ENCODE measurements around the gene SNX8. TPM values are rescaled to one million over a fixed set of nuclear protein-coding genes. Genes with fewer than 3 reads are reported as not detected.
"Not testable (repeated sequence)": the region's sequence is repeated elsewhere in the genome, so short reads cannot be mapped to it uniquely, and the experiment has no call there.

The SNX8 gene
- total and polyA plus RNA-seq, 2 donors (not counting 1 experiment from before 2014, with no cell fraction given) = 64.4 to 126 TPM

DNA sequence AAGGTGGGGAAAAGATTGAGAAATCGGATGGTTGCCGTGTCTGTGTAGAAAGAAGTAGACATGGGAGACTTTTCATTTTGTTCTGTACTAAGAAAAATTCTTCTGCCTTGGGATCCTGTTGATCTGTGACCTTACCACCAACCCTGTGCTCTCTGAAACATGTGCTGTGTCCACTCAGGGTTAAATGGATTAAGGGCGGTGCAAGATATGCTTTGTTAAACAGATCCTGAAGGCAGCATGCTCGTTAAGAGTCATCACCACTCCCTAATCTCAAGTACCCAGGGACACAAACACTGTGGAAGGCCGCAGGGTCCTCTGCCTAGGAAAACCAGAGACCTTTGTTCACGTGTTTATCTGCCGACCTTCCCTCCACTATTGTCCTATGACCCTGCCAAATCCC, 10.7 kb downstream of the SNX8 start:
- ATAC-seq (ENCODE audit: low read depth); H3K4me2 ChIP-seq (replicated peaks; ENCODE audit: low read depth, low read length, poor library complexity, severe bottlenecking); POLR2A ChIA-PET; DNase-seq; H3K9ac ChIP-seq (ENCODE audit: low read length); intact Hi-C loops (cut with micrococcal nuclease); CTCF ChIA-PET; H3K27ac ChIP-seq (ENCODE audit: low read length in 2 of 2); H3K9me3 Mint-ChIP-seq (ENCODE audit: insufficient read depth); H3K27me3 ChIP-seq (replicated peaks in 1 of 4; ENCODE audit: control extremely low read depth in 1 of 4, control insufficient read depth in 3 of 4, insufficient read depth in 4 of 4, low read length in 3 of 4); H3K9me3 ChIP-seq (ENCODE audit: control extremely low read depth in 1 of 3, control insufficient read depth in 2 of 3, insufficient read depth in 1 of 3, low read length in 2 of 3); H4K20me1 ChIP-seq (ENCODE audit: control insufficient read depth, insufficient read depth, low read length, poor library complexity, severe bottlenecking); H3K36me3 ChIP-seq (replicated peaks in 1 of 2; ENCODE audit: control extremely low read depth in 1 of 2, control insufficient read depth in 1 of 2, extremely low read depth in 1 of 2, insufficient read depth in 2 of 2, low read length in 1 of 2); H3K4me3 ChIP-seq (ENCODE audit: control extremely low read depth in 1 of 5, extremely low read depth in 1 of 5, insufficient read depth in 1 of 5, low read depth in 2 of 5, low read length in 4 of 5); H2AFZ ChIP-seq (ENCODE audit: insufficient read depth, low read depth, low read length, poor library complexity, severe bottlenecking); H3K27me3 Mint-ChIP-seq: not testable (repeated sequence)
- Mint-ChIP-seq H3K4me1 (peaks cover 67% of the 10 kb centered on the region), H3K4me3 (peak overlapping the region; percentile 15), H3K27ac (peak overlapping the region; percentile 43)
- H3K4me1 ChIP-seq (ENCODE audit: control insufficient read depth in 2 of 2, insufficient read depth in 2 of 2, low read length in 2 of 2) = peaks cover 66 to 67% of the 10 kb centered on the region in 2 donors
- H3K79me2 ChIP-seq (ENCODE audit: control insufficient read depth, insufficient read depth, low read length) = peaks cover 91% of the 10 kb centered on the region
- WGBS (ENCODE audit: insufficient coverage) = 60% methylated on average over 1 of the region's 7 CpGs

DNA sequence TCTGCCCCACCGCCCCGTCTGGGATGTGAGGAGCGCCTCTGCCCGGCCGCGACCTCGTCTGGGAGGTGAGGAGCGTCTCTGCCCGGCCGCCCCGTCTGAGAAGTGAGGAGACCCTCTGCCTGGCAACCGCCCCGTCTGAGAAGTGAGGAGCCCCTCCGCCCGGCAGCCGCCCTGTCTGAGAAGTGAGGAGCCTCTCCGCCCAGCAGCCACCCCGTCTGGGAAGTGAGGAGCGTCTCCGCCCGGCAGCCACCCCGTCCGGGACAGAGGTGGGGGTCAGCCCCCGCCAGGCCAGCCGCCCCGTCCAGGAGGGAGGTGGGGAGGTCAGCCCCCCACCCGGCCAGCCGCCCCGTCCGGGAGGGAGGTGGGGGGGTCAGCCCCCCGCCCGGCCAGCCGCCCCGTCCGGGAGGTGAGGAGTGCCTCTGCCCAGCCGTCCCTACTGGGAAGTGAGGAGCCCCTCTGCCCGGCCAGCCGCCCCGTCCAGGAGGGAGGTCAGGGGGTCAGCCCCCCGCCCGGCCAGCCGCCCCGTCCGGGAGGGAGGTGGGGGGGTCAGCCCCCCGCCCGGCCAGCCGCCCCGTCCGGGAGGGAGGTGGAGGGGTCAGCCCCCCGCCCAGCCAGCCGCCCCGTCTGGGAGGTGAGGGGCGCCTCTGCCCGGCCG, 11.4 kb downstream of the SNX8 start:
- not testable (repeated sequence) for H3K27me3 Mint-ChIP-seq, H3K27ac Mint-ChIP-seq

More for the DNA sequence above, 11.4 kb downstream of the SNX8 start:
- H3K4me3 Mint-ChIP-seq; H2AFZ ChIP-seq (ENCODE audit: insufficient read depth, low read depth, low read length, poor library complexity, severe bottlenecking); H3K9ac ChIP-seq (ENCODE audit: low read length); H3K4me2 ChIP-seq (replicated peaks; ENCODE audit: low read depth, low read length, poor library complexity, severe bottlenecking); H3K4me3 ChIP-seq (ENCODE audit: control extremely low read depth in 1 of 5, extremely low read depth in 1 of 5, insufficient read depth in 1 of 5, low read depth in 2 of 5, low read length in 4 of 5); H3K9me3 ChIP-seq (ENCODE audit: control extremely low read depth in 1 of 3, control insufficient read depth in 2 of 3, insufficient read depth in 1 of 3, low read length in 2 of 3); ATAC-seq (ENCODE audit: low read depth); H3K27ac ChIP-seq (ENCODE audit: low read length in 2 of 2); H4K20me1 ChIP-seq (ENCODE audit: control insufficient read depth, insufficient read depth, low read length, poor library complexity, severe bottlenecking); H3K27me3 ChIP-seq (replicated peaks in 1 of 4; ENCODE audit: control extremely low read depth in 1 of 4, control insufficient read depth in 3 of 4, insufficient read depth in 4 of 4, low read length in 3 of 4); POLR2A ChIA-PET; CTCF ChIA-PET; DNase-seq; H3K36me3 ChIP-seq (replicated peaks in 1 of 2; ENCODE audit: control extremely low read depth in 1 of 2, control insufficient read depth in 1 of 2, extremely low read depth in 1 of 2, insufficient read depth in 2 of 2, low read length in 1 of 2); intact Hi-C loops (cut with micrococcal nuclease); H3K9me3 Mint-ChIP-seq (ENCODE audit: insufficient read depth): not testable (repeated sequence)
- Histone ChIP-seq H3K79me2 (ENCODE audit: control insufficient read depth, insufficient read depth, low read length) (peaks cover 91% of the 10 kb centered on the region), H3K4me1 (ENCODE audit: control insufficient read depth in 2 of 2, insufficient read depth in 2 of 2, low read length in 2 of 2) (peaks cover 63 to 69% of the 10 kb centered on the region in 2 donors)
- 98% methylated on average over 7 of the region's 55 CpGs for WGBS (ENCODE audit: insufficient coverage)
- H3K4me1 Mint-ChIP-seq = peaks cover 70% of the 10 kb centered on the region

Data from B cell (primary cell).